Embryonic facial prominence (tissue), 1 donor: ENCODE results near the gene GRB10.
"Not testable (repeated sequence)": the region's sequence is repeated elsewhere in the genome, so short reads cannot be mapped to it uniquely, and the experiment has no call there.

ENCODE experiments used
- DNase-seq: peaks from one replicate; pipeline ENCODE4 v3.0.0-alpha.2; 2016; ENCODE audit errors: extremely low spot score

The GRB10 gene

GRCh38 chr7:50582271-50582670, 200.4 kb downstream of the GRB10 start:
- not testable (repeated sequence) for DNase-seq

DNA sequence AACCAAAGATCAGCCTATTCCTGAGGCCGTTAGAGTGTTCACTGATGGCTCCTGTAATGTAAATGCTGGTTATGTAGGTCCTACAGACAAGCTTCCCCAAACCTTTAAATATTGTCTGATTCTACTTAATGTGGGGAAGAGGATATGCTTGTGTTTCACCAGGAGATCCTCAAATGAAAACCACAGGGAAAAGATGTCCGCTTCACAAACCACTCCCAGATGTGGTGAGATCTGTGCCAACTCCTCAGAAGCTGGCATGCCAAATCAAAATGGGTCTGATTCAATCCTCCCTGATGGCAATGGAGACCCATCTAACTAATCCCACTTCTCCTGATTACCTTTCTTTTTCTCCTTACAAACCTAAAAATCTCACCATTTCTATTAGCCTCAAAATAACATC, 202.0 kb downstream of the GRB10 start:
- DNase-seq = not testable (repeated sequence)

DNA sequence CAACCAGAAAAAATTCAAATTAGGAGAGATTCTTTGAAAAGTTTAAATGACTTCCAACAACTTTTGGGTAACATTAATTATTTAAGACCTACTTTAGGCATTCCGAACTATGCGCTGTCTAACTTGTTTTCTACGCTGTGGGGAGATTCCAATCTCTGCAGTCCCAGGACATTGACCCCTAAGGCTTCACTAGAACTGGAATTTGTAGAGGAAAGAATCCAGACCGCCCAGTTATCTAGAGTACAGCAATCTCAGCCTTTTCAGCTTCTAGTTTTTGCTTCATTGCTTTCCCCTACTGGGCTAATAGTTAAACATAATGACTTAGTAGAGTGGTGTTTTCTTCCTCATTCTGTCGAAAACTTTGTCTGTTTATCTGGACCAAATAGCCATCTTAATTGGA, 202.6 kb downstream of the GRB10 start:
- no peak for DNase-seq

DNA sequence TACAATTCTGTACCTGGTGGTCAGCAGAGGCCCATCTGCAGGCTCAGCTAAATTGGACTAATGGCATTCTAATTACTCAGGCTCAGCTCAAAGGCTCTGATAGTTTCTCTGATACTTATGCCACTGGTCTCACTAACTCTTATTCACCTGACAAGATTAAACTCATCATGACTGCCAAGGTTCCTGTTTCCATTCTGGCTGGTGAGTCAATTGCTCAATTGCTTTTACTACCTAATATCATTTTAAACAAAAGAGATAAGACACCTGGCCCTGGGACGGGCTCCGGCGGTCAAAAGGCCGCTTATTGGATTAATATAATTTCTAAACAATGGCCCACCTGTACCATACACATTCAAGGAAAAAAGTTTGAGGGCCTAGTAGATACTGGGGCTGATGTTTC, 204.6 kb downstream of the GRB10 start:
- DNase-seq = not testable (repeated sequence)

DNA sequence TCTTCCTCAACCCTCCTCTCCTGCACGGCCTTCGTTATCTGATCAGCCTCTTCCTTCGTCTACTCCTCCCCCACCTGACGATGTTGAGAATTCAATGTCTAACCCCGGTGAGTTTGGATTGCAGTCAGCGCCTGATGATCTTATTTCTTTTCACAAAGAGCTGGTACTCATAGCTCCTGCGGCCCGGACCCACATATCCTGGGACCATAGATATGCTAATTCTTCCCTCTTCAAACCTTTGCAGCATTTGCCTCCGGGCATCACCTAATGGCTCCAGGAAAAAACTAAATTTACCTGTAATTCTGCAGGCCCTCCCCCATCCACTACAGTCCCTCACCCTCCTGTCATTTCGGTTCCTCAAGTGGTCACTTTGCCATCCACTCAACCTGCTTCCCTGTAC, 205.1 kb downstream of the GRB10 start:
- no peak for DNase-seq

- DNase-seq = not testable (repeated sequence)
These were observed 206.3 kb downstream of the GRB10 start for GRCh38 chr7:50576388-50576787.

DNA sequence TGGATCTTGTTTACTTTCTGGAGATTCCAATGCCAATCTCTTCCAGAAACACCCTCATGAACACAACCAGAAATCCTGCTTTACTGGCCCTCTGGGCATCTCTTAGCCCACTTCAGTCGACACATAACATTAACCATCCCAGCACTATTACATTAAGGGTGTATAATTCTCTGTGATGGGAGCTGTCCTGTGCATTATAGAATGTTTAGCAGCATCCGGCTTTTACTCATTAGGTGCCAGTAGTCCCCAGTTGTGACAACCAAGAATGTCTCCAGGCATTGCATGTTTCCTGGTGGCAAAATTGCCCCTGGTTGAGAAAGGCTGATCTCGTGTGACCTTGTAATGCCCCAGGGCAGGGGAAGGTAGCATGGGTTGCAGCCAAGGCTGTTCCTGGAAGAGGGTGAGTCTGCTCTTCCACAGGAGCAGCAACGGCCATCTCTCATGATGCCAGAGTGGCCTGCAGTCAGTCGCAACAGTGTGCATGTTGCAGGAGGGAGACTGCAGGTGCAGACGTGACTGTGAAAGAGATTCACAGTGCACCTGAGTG, 214.9 kb downstream of the GRB10 start:
- DNase-seq = no peak

- no peak for DNase-seq
These were observed 216.7 kb downstream of the GRB10 start for GRCh38 chr7:50565977-50566376.

DNA sequence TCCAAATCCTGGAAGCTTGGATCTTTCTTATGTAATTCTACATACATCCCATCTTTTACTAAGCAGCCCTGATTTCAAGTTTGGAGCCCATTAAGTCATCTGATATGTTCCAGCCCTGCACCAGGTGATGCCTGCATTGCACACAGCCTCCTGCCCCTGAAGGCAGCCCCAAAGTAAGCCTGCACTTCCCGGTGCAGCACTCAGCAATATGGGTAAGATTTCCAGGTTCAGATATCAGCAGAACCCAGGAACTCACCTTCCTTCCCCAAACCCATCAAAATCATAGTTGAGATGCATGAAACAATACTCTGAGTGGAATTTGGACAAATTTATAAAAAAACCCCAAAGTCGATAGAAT, 217.2 kb downstream of the GRB10 start:
- DNase-seq = no peak

DNA sequence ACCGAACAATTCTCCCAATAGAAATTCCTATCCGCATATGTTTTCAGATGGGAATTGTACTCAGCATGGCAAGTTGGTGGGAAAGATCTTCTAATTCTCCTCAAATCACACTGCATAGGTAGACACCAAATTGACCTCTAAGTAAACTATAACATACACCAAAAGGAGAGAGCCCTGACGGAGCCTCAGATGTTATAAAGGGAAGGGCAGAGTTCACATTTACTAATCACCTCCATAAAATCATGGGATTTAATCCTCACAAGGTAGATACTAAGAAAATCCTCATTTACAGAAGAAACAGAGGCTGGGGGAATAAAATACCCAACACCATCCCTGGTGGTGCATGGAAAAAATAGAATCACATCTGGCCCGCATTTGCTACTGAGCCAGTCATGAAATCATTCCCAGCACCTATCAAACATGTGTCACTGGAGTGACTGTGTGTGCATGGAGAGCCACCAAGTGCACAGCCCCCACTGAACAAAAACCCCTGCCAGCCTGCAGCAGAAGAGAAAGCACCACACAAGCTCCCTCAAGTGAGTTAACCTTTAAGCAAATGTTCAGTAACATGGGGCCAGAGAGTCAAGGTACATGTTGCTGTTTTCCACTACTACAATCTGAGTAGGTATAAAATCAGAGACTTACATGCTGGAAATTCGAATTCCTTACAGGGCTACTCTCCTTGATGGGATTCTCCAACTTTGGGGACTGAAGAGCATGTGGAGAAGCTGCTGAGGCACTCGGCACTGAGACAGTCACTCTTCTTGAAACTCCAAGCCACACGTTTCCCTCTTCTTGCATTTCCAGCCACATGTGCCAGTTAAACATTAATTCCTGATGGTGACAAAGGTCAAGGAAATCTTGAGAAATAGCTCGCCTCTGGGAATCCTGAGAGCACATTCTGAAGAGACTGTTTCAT, 217.8 kb downstream of the GRB10 start, which contains the start of gene DDC:
Gene DDC, minus strand, starts transcription at position 766 of the 919 bp plus-strand sequence. CDS start 21,320 bp downstream, outside the sequence.
- no peak for DNase-seq

GRCh38 chr7:50564171-50564570, 218.5 kb downstream of the GRB10 start:
- no peak for DNase-seq

GRCh38 chr7:50562136-50562535, 220.6 kb downstream of the GRB10 start:
- DNase-seq = no peak

- no peak for DNase-seq
These were observed 221.8 kb downstream of the GRB10 start for GRCh38 chr7:50560865-50561351.

GRCh38 chr7:50559881-50560280, 222.8 kb downstream of the GRB10 start:
- no peak for DNase-seq

DNA sequence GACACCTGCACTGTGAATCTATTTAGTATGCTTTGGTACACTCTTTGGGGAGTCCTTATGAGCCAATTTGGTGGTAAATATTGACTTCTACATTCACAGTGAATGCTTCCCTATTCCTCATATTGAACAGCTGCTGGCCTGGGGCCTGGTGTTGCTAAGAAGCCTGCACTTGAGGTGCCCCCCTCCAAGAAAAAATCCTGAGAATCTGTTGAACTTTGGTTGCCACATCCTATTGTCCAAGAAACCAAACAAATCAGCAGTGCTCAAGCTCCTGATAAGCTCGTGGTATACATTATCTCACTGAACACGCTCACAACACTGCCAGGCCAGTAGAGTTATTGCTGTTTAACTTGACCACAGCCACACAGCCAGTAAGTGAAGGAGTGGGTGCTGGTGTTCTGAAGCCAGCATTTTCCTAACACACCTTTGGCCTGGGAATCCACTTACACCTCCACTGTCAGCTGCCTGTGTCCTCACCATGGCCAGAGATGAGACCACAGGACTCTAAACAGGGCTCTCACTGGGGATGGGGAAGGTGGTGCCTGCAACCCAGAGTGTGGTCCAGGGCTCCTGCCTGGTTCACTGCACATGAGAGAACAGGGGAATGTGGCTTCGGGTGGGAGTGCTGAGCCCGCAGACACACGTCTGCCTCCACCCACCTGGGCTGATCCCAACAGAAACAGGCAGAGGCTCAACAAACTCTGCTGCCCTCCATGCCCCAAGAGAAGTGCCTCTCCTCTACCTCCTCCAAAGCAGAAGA, 224.2 kb downstream of the GRB10 start:
- DNase-seq = no peak

- DNase-seq = no peak
These were observed 225.6 kb downstream of the GRB10 start for GRCh38 chr7:50557099-50557498.

DNA sequence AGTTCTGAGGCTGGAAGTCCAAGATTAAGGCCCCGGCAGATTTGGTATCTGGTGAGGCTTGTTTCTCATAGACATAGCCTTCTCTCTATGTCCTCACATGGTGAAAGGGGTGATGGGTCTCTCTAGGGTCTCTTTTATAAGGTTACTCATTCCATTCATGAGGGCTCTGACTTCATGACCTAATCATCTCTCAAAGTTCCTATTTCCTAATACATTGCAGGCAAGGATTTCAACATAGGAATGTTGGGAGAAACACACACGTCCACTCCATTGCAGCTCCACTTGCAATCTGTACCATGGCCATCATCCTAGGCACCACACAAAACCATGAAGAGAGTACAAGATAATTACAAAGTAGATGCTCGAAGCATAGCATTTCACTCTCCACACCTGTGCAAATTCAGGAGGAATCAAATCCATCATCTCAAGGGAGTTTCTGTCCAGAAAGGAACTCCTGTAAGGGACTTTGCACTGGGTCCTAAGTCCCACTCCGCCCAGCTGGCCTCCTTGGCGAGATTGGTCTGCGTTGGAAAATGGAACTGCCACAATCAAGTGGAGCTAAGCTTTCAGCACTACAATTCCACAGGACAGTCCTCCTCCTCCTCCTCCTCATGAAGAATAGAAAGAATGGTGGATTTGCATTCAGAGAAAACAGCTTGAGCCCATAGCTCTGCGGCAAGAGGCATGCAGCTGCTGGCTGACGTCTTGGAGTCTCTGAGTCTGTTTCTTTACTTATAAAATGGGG, 226.3 kb downstream of the GRB10 start:
- DNase-seq = no peak

DNA sequence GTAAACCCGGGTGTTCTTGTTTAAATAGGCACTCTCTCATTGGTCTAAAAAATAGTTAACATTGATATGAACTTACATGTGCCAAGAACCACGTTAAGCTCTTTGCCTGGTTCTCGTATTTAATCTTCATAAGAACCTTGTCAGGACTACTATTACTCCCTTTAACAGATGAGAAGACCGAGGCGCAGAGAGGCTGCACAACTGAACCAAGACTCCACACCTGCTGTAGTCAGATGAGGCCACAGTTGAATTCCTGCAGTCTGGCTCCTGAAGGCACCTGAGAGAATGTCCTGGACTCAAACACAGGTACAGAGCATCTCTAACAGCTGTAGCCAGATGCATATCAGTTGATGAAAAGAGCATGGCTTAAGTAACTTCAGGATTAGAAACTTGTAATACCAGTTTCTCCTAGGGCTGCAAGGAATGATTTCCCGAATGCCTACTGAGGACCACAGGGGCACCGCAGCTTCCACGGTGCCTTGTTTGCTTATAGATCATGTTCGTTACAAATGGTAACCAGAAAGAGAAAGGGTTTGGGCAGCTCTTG, 227.0 kb downstream of the GRB10 start:
- no peak for DNase-seq

- no peak for DNase-seq
These were observed 228.0 kb downstream of the GRB10 start for GRCh38 chr7:50554431-50555322.

GRCh38 chr7:50553973-50554372, 228.7 kb downstream of the GRB10 start:
- DNase-seq = no peak
